KMS-11 (cell line): ENCODE measurements around the gene MRI1.

ENCODE experiments used
- H2AFZ ChIP-seq: fragments of 200-600 bp; sonication (generic); 2 replicates; pipeline ENCODE4 v1.6.1; 2016; ENCODE audit warnings: antibody characterized with exemption, mixed run types, low read depth
- H3K27ac ChIP-seq: fragments of 200-600 bp; sonication (generic); 2 replicates; pipeline ENCODE4 v1.6.1; 2016; ENCODE audit warnings: mild to moderate bottlenecking, mixed run types
- H3K27me3 ChIP-seq: fragments of 200-600 bp; sonication (generic); 2 replicates; pipeline ENCODE4 v1.6.1; 2017; ENCODE audit warnings: mild to moderate bottlenecking, low read depth, mixed run types, moderate library complexity; ENCODE audit not compliant: insufficient read depth
- H3K36me3 ChIP-seq: fragments of 200-600 bp; sonication (generic); 2 replicates; pipeline ENCODE4 v1.6.1; 2017; ENCODE audit warnings: mild to moderate bottlenecking, mixed run types; ENCODE audit not compliant: insufficient read depth
- H3K4me1 ChIP-seq: fragments of 200-600 bp; sonication (generic); 2 replicates; pipeline ENCODE4 v1.6.1; 2016; ENCODE audit warnings: mild to moderate bottlenecking, low read depth, mixed run types; ENCODE audit not compliant: poor library complexity, severe bottlenecking
- H3K4me2 ChIP-seq: fragments of 200-600 bp; sonication (generic); 2 replicates; pipeline ENCODE4 v1.7.0; 2016; ENCODE audit warnings: mild to moderate bottlenecking, mixed run types
- H3K4me3 ChIP-seq: fragments of 200-600 bp; sonication (generic); IDR thresholded peaks from 2 replicates; pipeline ENCODE4 v1.6.1; 2017; ENCODE audit warnings: low read depth, low read length, mixed read lengths; ENCODE audit not compliant: insufficient read depth
- H3K79me2 ChIP-seq: fragments of 200-600 bp; sonication (generic); 2 replicates; pipeline ENCODE4 v1.6.1; 2016; ENCODE audit warnings: low read depth, mixed run types; ENCODE audit not compliant: insufficient read depth
- H3K9ac ChIP-seq: fragments of 200-600 bp; sonication (generic); 2 replicates; pipeline ENCODE4 v1.6.1; 2016; ENCODE audit warnings: mild to moderate bottlenecking, mixed run types
- H4K20me1 ChIP-seq: fragments of 200-600 bp; sonication (generic); 2 replicates; pipeline ENCODE4 v1.6.1; 2016; ENCODE audit warnings: mild to moderate bottlenecking, mixed run types; ENCODE audit not compliant: insufficient read depth
- TF ChIP-seq, protein P1 (sequence below): fragments of 200-600 bp; sonication (generic); conservative IDR thresholded peaks from 2 replicates; pipeline ENCODE4 v1.6.1; 2017; ENCODE audit warnings: low read depth, mild to moderate bottlenecking, antibody characterized with exemption, low read length, moderate library complexity, mixed read lengths

Gene MRI1

GRCh38 chr19:13794398-13794756 is 30.1 kb downstream of the MRI1 start:
- TF ChIP-seq, protein P1, sequence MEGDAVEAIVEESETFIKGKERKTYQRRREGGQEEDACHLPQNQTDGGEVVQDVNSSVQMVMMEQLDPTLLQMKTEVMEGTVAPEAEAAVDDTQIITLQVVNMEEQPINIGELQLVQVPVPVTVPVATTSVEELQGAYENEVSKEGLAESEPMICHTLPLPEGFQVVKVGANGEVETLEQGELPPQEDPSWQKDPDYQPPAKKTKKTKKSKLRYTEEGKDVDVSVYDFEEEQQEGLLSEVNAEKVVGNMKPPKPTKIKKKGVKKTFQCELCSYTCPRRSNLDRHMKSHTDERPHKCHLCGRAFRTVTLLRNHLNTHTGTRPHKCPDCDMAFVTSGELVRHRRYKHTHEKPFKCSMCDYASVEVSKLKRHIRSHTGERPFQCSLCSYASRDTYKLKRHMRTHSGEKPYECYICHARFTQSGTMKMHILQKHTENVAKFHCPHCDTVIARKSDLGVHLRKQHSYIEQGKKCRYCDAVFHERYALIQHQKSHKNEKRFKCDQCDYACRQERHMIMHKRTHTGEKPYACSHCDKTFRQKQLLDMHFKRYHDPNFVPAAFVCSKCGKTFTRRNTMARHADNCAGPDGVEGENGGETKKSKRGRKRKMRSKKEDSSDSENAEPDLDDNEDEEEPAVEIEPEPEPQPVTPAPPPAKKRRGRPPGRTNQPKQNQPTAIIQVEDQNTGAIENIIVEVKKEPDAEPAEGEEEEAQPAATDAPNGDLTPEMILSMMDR = no peak
- Histone ChIP-seq H3K36me3 (no peaks in the 10 kb centered on the region), H3K4me2 (peak overlapping the region; percentile 90), H3K4me1 (peaks cover 9% of the 10 kb centered on the region), H2AFZ (peak overlapping the region; percentile 96), H4K20me1 (no peaks in the 10 kb centered on the region), H3K9ac (peak overlapping the region; percentile 24; the same call in 1 of the 2 replicates), H3K4me3 (no peak overlapping the region), H3K27ac (no peak overlapping the region), H3K27me3 (peaks cover 2% of the 10 kb centered on the region; the same call in 1 of the 2 replicates), H3K79me2 (no peaks in the 10 kb centered on the region)

GRCh38 chr19:13794757-13795589 is 30.7 kb downstream of the MRI1 start, which contains the start of gene ZSWIM4:
Gene ZSWIM4, plus strand, starts transcription at chr19:13795443. Its CDS starts 206 bp downstream, at chr19:13795649.
- Histone ChIP-seq H3K27ac (no peak within 1 kb of the TSS), H3K79me2 (no peaks in the 10 kb centered on the region), H3K4me1 (peaks cover 9% of the 10 kb centered on the region), H3K9ac (peak within 1 kb of the TSS; percentile 39; the same call in 1 of the 2 replicates), H3K4me3 (no peak within 1 kb of the TSS), H4K20me1 (no peaks in the 10 kb centered on the region), H2AFZ (peak within 1 kb of the TSS; percentile 96), H3K36me3 (no peaks in the 10 kb centered on the region), H3K27me3 (no peaks in the 10 kb centered on the region; the same call in 1 of the 2 replicates), H3K4me2 (peak within 1 kb of the TSS; percentile 90)
- TF ChIP-seq, protein P1 = no peak

- TF ChIP-seq, protein P1 = no peak
- no peak overlapping the region for H3K27ac ChIP-seq
- H3K4me1 ChIP-seq = peaks cover 9% of the 10 kb centered on the region
- peak overlapping the region; percentile 66; the same call in 1 of the 2 replicates for H3K4me2 ChIP-seq
- peak overlapping the region; percentile 67 for H2AFZ ChIP-seq
- H4K20me1 ChIP-seq = no peaks in the 10 kb centered on the region
- H3K9ac ChIP-seq = peak overlapping the region; percentile 39; the same call in 1 of the 2 replicates
- H3K4me3 ChIP-seq = no peak overlapping the region
- no peaks in the 10 kb centered on the region; the same call in 1 of the 2 replicates for H3K27me3 ChIP-seq
- no peaks in the 10 kb centered on the region for H3K36me3 ChIP-seq
- no peaks in the 10 kb centered on the region for H3K79me2 ChIP-seq
Measured at GRCh38 chr19:13795595-13796300, 31.4 kb downstream of the MRI1 start.

DNA sequence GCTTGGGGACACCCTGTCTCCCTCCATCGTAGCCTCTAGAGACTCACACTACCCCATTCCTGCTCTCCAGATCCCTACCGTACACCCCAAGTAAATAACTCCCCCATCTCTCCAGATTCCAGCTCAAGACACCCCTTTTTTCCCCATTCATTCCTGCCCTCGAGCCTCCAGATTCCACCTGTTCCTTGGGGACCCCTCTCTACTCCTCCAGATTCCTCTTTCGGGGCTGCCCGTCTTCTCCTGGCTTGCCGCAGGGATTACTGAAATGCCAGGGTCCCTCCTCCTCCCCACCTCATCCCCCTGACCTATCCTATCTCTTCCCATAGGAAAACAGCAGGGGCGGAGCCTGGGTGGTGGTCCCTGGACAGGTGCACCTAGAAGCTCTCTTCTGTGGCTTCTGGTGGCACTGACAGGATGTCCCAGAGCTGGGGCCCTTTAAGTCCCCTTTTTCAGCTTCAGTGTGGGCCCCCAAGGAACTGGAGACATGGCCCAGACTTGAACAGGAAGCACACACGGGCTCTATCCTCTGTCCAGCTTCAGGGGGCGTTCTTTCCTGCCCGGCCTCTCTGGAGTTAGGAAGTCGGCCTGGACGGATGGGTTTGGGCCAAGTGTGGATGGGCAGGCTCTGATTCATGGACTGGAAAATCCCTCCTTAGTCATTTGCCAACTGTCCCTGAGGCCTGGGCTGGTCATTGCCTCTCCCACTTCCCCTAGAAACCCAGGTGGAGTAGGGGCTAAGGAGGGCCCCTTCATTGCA is 32.2 kb downstream of the MRI1 start:
- peak overlapping the region; percentile 66; the same call in 1 of the 2 replicates for H3K4me2 ChIP-seq
- no peaks in the 10 kb centered on the region for H4K20me1 ChIP-seq
- H3K4me1 ChIP-seq = peaks cover 9% of the 10 kb centered on the region
- H3K4me3 ChIP-seq = no peak overlapping the region
- H3K27me3 ChIP-seq = no peaks in the 10 kb centered on the region
- no peaks in the 10 kb centered on the region for H3K36me3 ChIP-seq
- H3K79me2 ChIP-seq = no peaks in the 10 kb centered on the region
- H3K9ac ChIP-seq = no peak overlapping the region
- TF ChIP-seq, protein P1 = no peak
- H2AFZ ChIP-seq = no peak overlapping the region
- no peak overlapping the region for H3K27ac ChIP-seq
